IMR-90 (cell line): Measurements from ENCODE around the gene DIP2C. TPM values are rescaled to one million over a fixed set of nuclear protein-coding genes. Genes with fewer than 3 reads are reported as not detected.
A peak's percentile ranks its signal among the peaks of the same experiment; 100 is the strongest.
"Not testable (repeated sequence)": the region's sequence is repeated elsewhere in the genome, so short reads cannot be mapped to it uniquely, and the experiment has no call there.

Experiments
- ATAC-seq: fragments of 200-7000 bp; cut with Tn5 transposase; 2 replicates; pipeline ENCODE4 v1.9.1; 2020; ENCODE audit warnings: low read depth, mild to moderate bottlenecking, moderate library complexity
- BruUV-seq: library from RNA; stranded (reverse); fragments of 400-500 nt; replicated peaks from 2 replicates; lab custom pipeline; 2021; lab: Mats Ljungman, UMichigan
- CTCF ChIA-PET: fragments of 300-600 bp; formaldehyde crosslinking; extraction: SDS; loops from one replicate; lab custom pipeline; 2021; ENCODE audit warnings: antibody characterized with exemption; lab: Yijun Ruan, JAX
- POLR2A ChIA-PET: fragments of 300-600 bp; sonication (Branson Sonifier 250); formaldehyde crosslinking; loops from one replicate; lab custom pipeline; 2022; ENCODE audit warnings: antibody characterized with exemption; ENCODE audit not compliant: unreplicated experiment; lab: Charles Lee
- DNase-seq: peaks from one replicate; pipeline ENCODE4 v3.0.0; 2013
- H2AFZ ChIP-seq: replicated peaks from 2 replicates; pipeline ENCODE3; 2013; ENCODE audit warnings: low read length, mild to moderate bottlenecking; ENCODE audit not compliant: poor library complexity
- H2AK5ac ChIP-seq: 2 replicates; pipeline ENCODE4 v1.6.1; 2013; ENCODE audit warnings: low read depth, low read length, inconsistent platforms
- H2AK9ac ChIP-seq: replicated peaks from 2 replicates; pipeline ENCODE3; 2013; ENCODE audit warnings: mild to moderate bottlenecking, low read depth, low read length, moderate library complexity; ENCODE audit not compliant: poor library complexity
- H2BK120ac ChIP-seq: 2 replicates; pipeline ENCODE4 v1.6.1; 2013; ENCODE audit warnings: low read depth, low read length, inconsistent platforms
- H2BK15ac ChIP-seq: 3 replicates; pipeline ENCODE4 v1.6.1; 2013; ENCODE audit warnings: low read depth, low read length, inconsistent platforms
- H2BK20ac ChIP-seq: 2 replicates; pipeline ENCODE4 v1.6.1; 2013; ENCODE audit warnings: low read depth, mild to moderate bottlenecking, inconsistent platforms, low read length, moderate library complexity
- H2BK5ac ChIP-seq: 2 replicates; pipeline ENCODE4 v1.6.1; 2013; ENCODE audit warnings: mild to moderate bottlenecking, low read depth, low read length, inconsistent platforms; ENCODE audit not compliant: poor library complexity, severe bottlenecking
- H3K14ac ChIP-seq: replicated peaks from 2 replicates; pipeline ENCODE4 v1.6.1; 2013; ENCODE audit warnings: low read depth, low read length, inconsistent platforms
- H3K18ac ChIP-seq: 2 replicates; pipeline ENCODE4 v1.6.1; 2013; ENCODE audit warnings: low read depth, low read length, control low read depth
- H3K23ac ChIP-seq: 2 replicates; pipeline ENCODE4 v1.6.1; 2013; ENCODE audit warnings: low read depth, low read length, inconsistent platforms
- H3K27ac ChIP-seq: 2 replicates; pipeline ENCODE4 v1.5.1; 2013; ENCODE audit warnings: mild to moderate bottlenecking, control low read depth, low read length; ENCODE audit not compliant: insufficient read depth
- H3K27me3 ChIP-seq: 2 replicates; pipeline ENCODE4 v1.6.1; 2013; ENCODE audit warnings: low read length; ENCODE audit not compliant: control insufficient read depth, insufficient read depth
- H3K36me3 ChIP-seq: 2 replicates; pipeline ENCODE4 v1.6.1; 2013; ENCODE audit warnings: low read length, mixed read lengths; ENCODE audit not compliant: control insufficient read depth, insufficient read depth
- H3K4ac ChIP-seq: 2 replicates; pipeline ENCODE4 v1.6.1; 2013; ENCODE audit warnings: low read depth, low read length, inconsistent platforms
- H3K4me1 ChIP-seq: 2 replicates; pipeline ENCODE4 v1.6.1; 2013; ENCODE audit warnings: low read length, mixed read lengths; ENCODE audit not compliant: control insufficient read depth, insufficient read depth
- H3K4me2 ChIP-seq: 2 replicates; pipeline ENCODE4 v1.6.1; 2013; ENCODE audit warnings: low read depth, mild to moderate bottlenecking, control low read depth, low read length, moderate library complexity
- H3K4me3 ChIP-seq: 2 replicates; pipeline ENCODE4 v1.5.1; 2013; ENCODE audit warnings: low read depth, mild to moderate bottlenecking, control low read depth, low read length, moderate library complexity; ENCODE audit not compliant: insufficient read depth
- H3K56ac ChIP-seq: 2 replicates; pipeline ENCODE4 v1.6.1; 2013; ENCODE audit warnings: low read length, inconsistent platforms; ENCODE audit not compliant: insufficient read depth; ENCODE audit errors: extremely low read depth
- H3K79me1 ChIP-seq, 2 experiments: 2 replicates each; pipeline ENCODE4 v1.6.1; 2013; ENCODE audit warnings: low read length in 2 of 2, inconsistent platforms in 1 of 2, low read depth in 1 of 2
- H3K9ac ChIP-seq: 2 replicates; pipeline ENCODE4 v1.6.1; 2013; ENCODE audit warnings: low read depth, low read length, control low read depth
- H3K9me1 ChIP-seq: 2 replicates; pipeline ENCODE4 v1.6.1; 2013; ENCODE audit warnings: low read length, inconsistent platforms; ENCODE audit not compliant: insufficient read depth
- H3K9me3 ChIP-seq: 2 replicates; pipeline ENCODE4 v1.6.1; 2013; ENCODE audit warnings: low read length; ENCODE audit not compliant: control insufficient read depth, insufficient read depth
- H4K20me1 ChIP-seq: 2 replicates; pipeline ENCODE4 v1.6.1; 2013; ENCODE audit warnings: low read length, inconsistent platforms; ENCODE audit not compliant: insufficient read depth
- H4K5ac ChIP-seq: 2 replicates; pipeline ENCODE4 v1.6.1; 2013; ENCODE audit warnings: mild to moderate bottlenecking, low read depth, low read length, control low read depth
- H4K8ac ChIP-seq, 2 experiments: 2 replicates each; pipeline ENCODE4 v1.6.1; 2013; ENCODE audit warnings: low read depth in 2 of 2, low read length in 2 of 2, control low read depth in 1 of 2, inconsistent platforms in 1 of 2
- H4K91ac ChIP-seq: 2 replicates; pipeline ENCODE4 v1.6.1; 2013; ENCODE audit warnings: low read depth, low read length, inconsistent platforms; ENCODE audit not compliant: insufficient read depth
- CHD1 ChIP-seq: IDR thresholded peaks from 2 replicates; pipeline ENCODE4 v1.6.1; 2012; ENCODE audit warnings: low read depth, low read length, improper control_type of control experiment
- MAFK ChIP-seq: IDR thresholded peaks from 2 replicates; pipeline ENCODE4 v1.6.1; 2012; ENCODE audit warnings: low read depth, low read length, improper control_type of control experiment
- NFE2L2 ChIP-seq: fragments of 150-350 bp; IDR thresholded peaks from 2 replicates; pipeline ENCODE4 v1.6.1; 2016; ENCODE audit warnings: low read depth, mild to moderate bottlenecking, low read length
- POLR2A ChIP-seq: IDR thresholded peaks from 2 replicates; pipeline ENCODE4 v1.6.1; 2012; ENCODE audit warnings: mild to moderate bottlenecking, low read depth, low read length
- USF2 ChIP-seq: fragments of 150-350 bp; IDR thresholded peaks from 2 replicates; pipeline ENCODE4 v1.6.1; 2017; ENCODE audit warnings: mild to moderate bottlenecking, antibody characterized with exemption, low read length, low read depth
- WGBS, 2 experiments: methylation state at CpG; one replicate each; pipeline versions ENCODE4 v1.1.5 to v1.1.7; 2013; ENCODE audit warnings: missing lambda C conversion rate in 2 of 2; ENCODE audit not compliant: insufficient read length in 1 of 2; ENCODE audit errors: extremely low coverage in 2 of 2; 5-methylcytosine and 5-hydroxymethylcytosine counted together
- dilution Hi-C: fragments of 300-500 bp; cut with HindIII; formaldehyde crosslinking; loops from one replicate; pipeline ENCODE4 v1.14.3; 2018; ENCODE audit warnings: low sequenced_read_pairs; ENCODE audit not compliant: unreplicated experiment
- in situ Hi-C: fragments of 300-500 bp; cut with MboI; formaldehyde crosslinking; loops from 3 replicates; pipeline ENCODE4 v1.14.3; 2019; ENCODE audit warnings: low sequenced_read_pairs, inconsistent platforms, mixed read lengths
- intact Hi-C: fragments of 100-400 bp; cut with micrococcal nuclease; formaldehyde crosslinking; loops from 2 replicates; pipeline ENCODE4 v1.10.0; 2022
- polyA plus RNA-seq, 3 experiments: library from polyadenylated mRNA; depleted of rRNA; stranded (reverse); fragments of >200 nt; gene quantifications; 2 replicates each; pipeline ENCODE4 v1.2.3, GENCODE V29; 2012; ENCODE audit warnings: low replicate concordance in 1 of 3
- total RNA-seq: library from RNA; depleted of rRNA; stranded (reverse); fragments of >200 nt; gene quantifications from 2 replicates; pipeline ENCODE4 v1.2.3, GENCODE V29; 2012

DIP2C gene
- total and polyA plus RNA-seq, 2 of the 4 experiments (the other 2 are of a cell fraction), result 8.6 to 17.3 TPM

DNA sequence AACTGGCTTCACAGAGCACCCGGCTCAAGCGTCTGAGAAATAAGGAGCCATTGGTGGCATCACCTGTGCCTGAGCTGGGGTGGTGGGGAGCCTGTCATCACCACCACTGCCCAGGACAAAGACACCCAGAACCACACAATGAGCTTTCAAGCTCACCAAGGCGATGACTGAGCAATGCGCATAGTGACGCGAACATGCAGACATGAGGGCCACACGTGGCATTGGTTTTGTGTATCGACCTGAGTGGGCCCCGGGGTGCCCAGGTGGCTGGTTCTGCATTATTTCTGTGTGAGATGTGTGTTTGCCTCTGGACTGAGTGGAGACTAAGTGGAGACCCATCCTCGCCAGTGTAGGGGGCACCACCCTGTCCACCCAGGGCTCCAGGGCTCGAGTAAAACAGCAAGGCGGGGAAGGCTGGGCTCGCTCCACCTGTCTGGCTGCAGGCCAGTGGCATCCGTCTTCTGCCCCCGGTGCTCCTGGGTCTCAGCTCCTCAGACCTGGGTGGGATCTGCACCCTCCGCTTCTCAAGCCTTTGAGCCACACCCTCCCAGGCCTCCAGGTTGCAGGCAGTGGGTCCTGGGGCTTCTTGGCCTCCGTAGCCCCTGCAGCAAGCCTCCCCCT, 92.6 kb downstream of the DIP2C start:
- Histone ChIP-seq H3K18ac (no peak overlapping the region), H3K27ac (peak overlapping the region; percentile 39; the same call in 1 of the 2 replicates), H3K9me1 (peaks cover 67% of the 10 kb centered on the region), H3K27me3 (no peaks in the 10 kb centered on the region), H2AK9ac (peak overlapping the region; percentile 48), H2BK5ac (peak overlapping the region; percentile 98), H3K9me3 (no peaks in the 10 kb centered on the region), H3K14ac (peak overlapping the region; percentile 100), H3K36me3 (0 out of 2 replicates have a peak, but pooled peaks cover 1% of the 10 kb centered on the region), H3K4me3 (no peak overlapping the region), H4K5ac (0 out of 2 replicates have a peak overlapping the region, but pooled peaks have one; percentile 14), H3K4me2 (no peak overlapping the region), H4K20me1 (peaks cover 14% of the 10 kb centered on the region), H2BK15ac (peak overlapping the region; percentile 83; the same call in 2 of the 3 replicates), H2BK120ac (peak overlapping the region; percentile 99; the same call in 1 of the 2 replicates), H3K56ac (no peak overlapping the region), H2BK20ac (peak overlapping the region; percentile 97), H3K9ac (no peak overlapping the region), H2AK5ac (peak overlapping the region; percentile 95), H2AFZ (no peak overlapping the region), H3K4ac (peak overlapping the region; percentile 100), H4K8ac (peak overlapping the region in 1 of 2 experiments; percentile 96; a peak in 1 of 4 replicates), H3K4me1 (peaks cover 47% of the 10 kb centered on the region), H3K79me1 (peaks cover 54 to 95% of the 10 kb centered on the region in 2 experiments), H3K23ac (no peak overlapping the region), H4K91ac (peak overlapping the region; percentile 100; the same call in 1 of the 2 replicates)
- 94% methylated on average over 4 of the region's 17 CpGs; no CpG with 5 or more reads in 1 of the 2 experiments for WGBS, 2 experiments
- intact Hi-C loops (loop anchor here (5.0 kb wide), 1 partner anchor 85 kb away; no protein-coding TSS in a partner anchor), dilution Hi-C loops (no loop called here), in situ Hi-C loops (no loop called here)
- TF ChIP-seq NFE2L2 (no peak), POLR2A (no peak), CHD1 (no peak), MAFK (no peak), USF2 (no peak)
- BruUV-seq, result no TSS peak
- ATAC-seq (no peak), DNase-seq (no peak)
- CTCF ChIA-PET, result no interaction called here
- POLR2A ChIA-PET, result no interaction called here

DNA sequence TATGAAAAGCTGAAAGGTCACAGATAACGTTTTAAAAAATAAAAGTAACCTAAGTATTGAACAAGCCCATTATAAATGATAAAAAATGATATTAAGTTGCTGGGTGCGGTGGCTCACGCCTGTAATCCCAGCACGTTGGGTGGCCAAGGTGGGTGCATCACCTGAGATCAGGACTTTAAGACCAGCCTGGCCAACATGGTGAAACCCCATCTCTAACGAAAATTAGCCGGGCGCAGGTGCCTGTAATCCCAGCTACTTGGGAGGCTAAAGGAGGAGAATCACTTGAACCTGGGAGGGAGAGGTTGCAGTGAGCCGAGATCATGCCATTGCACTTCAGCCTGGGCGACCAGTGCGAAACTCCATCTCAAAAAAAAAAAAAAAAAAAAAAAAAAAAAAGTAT, 93.3 kb downstream of the DIP2C start:
- ATAC-seq, H3K23ac ChIP-seq, dilution Hi-C loops, in situ Hi-C loops, H3K14ac ChIP-seq, H2BK120ac ChIP-seq, H3K4me2 ChIP-seq, POLR2A ChIA-PET, H3K36me3 ChIP-seq, H3K18ac ChIP-seq, H3K9ac ChIP-seq, H3K27me3 ChIP-seq, H3K9me3 ChIP-seq, H4K5ac ChIP-seq, BruUV-seq, H2BK20ac ChIP-seq, H2AFZ ChIP-seq, H2BK5ac ChIP-seq, H3K56ac ChIP-seq, H3K4me3 ChIP-seq, H4K8ac ChIP-seq, H4K91ac ChIP-seq, H3K4ac ChIP-seq, DNase-seq, H3K27ac ChIP-seq, H2AK9ac ChIP-seq: not testable (repeated sequence)
- WGBS, 2 experiments, result 100% methylated on average over 1 of the region's 10 CpGs; no CpG with 5 or more reads in 1 of the 2 experiments
- Histone ChIP-seq H4K20me1 (peaks cover 14% of the 10 kb centered on the region), H2BK15ac (peak overlapping the region; percentile 83; the same call in 1 of the 3 replicates), H3K9me1 (peaks cover 61% of the 10 kb centered on the region), H2AK5ac (peak overlapping the region; percentile 8), H3K79me1 (peaks cover 52 to 93% of the 10 kb centered on the region in 2 experiments), H3K4me1 (peaks cover 40% of the 10 kb centered on the region)
- CTCF ChIA-PET, result interaction anchor here (0.8 kb wide), 1 partner anchor 11 kb away, joined by 3 read pairs; no protein-coding TSS in a partner anchor
- intact Hi-C loops, result loop anchor here (5.0 kb wide), 1 partner anchor 86 kb away; no protein-coding TSS in a partner anchor
